ENCODE data around the gene ATP7B.

Gene ATP7B

GRCh38 chr13:51945149-51945548 is 66.1 kb downstream of the ATP7B start:
- TF ChIP-seq JUND (IDR thresholded peaks at IDR 0.05; ENCODE audit: low read depth), result no peak
- no peak for DNase-seq (ENCODE audit: low read depth in 1 of 2, low spot score in 1 of 2)
- in situ Hi-C loops (cut with HindIII; ENCODE audit: low pct_unique_long_range_greater_than_20kb, low sequenced_read_pairs), result no loop called here

GRCh38 chr13:51944428-51944827 is 66.8 kb downstream of the ATP7B start:
- no peak for DNase-seq (ENCODE audit: low read depth in 1 of 2, low spot score in 1 of 2)
- in situ Hi-C loops (cut with HindIII; ENCODE audit: low pct_unique_long_range_greater_than_20kb, low sequenced_read_pairs), result no loop called here
- no peak for TF ChIP-seq JUND (IDR thresholded peaks at IDR 0.05; ENCODE audit: low read depth)

- DNase-seq (ENCODE audit: low read depth in 1 of 2, low spot score in 1 of 2), result no peak
- no peak for TF ChIP-seq JUND (IDR thresholded peaks at IDR 0.05; ENCODE audit: low read depth)
- in situ Hi-C loops (cut with HindIII; ENCODE audit: low pct_unique_long_range_greater_than_20kb, low sequenced_read_pairs), result no loop called here
Measured at GRCh38 chr13:51943721-51944120, 67.5 kb downstream of the ATP7B start.

DNA sequence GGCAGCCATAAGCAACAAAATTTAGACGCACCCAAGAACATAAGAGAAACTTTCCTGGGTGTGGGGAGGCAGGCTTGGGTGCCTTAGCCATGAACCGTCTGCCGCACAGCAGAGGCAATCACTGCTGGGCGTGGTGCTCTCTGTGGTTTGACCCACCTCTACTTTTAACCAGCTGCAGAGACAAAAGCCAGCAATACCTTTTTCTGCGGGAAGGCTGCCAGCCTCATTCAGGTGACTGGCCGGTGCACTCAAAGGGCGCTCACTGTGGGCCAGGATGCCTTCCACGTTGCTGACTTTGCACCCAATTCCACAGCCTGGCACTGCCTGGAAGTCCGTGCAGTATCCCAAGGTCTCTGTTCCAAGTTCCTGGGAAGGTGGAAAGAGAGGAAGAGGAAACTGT is 69.1 kb downstream of the ATP7B start:
- DNase-seq (ENCODE audit: low read depth in 1 of 2, low spot score in 1 of 2), result no peak
- in situ Hi-C loops (cut with HindIII; ENCODE audit: low pct_unique_long_range_greater_than_20kb, low sequenced_read_pairs), result no loop called here
- TF ChIP-seq JUND (IDR thresholded peaks at IDR 0.05; ENCODE audit: low read depth), result no peak

GRCh38 chr13:51938454-51938853 is 72.8 kb downstream of the ATP7B start:
- no peak for DNase-seq (ENCODE audit: low read depth in 1 of 2, low spot score in 1 of 2)
- no peak for TF ChIP-seq JUND (IDR thresholded peaks at IDR 0.05; ENCODE audit: low read depth)
- in situ Hi-C loops (cut with HindIII; ENCODE audit: low pct_unique_long_range_greater_than_20kb, low sequenced_read_pairs), result no loop called here

DNA sequence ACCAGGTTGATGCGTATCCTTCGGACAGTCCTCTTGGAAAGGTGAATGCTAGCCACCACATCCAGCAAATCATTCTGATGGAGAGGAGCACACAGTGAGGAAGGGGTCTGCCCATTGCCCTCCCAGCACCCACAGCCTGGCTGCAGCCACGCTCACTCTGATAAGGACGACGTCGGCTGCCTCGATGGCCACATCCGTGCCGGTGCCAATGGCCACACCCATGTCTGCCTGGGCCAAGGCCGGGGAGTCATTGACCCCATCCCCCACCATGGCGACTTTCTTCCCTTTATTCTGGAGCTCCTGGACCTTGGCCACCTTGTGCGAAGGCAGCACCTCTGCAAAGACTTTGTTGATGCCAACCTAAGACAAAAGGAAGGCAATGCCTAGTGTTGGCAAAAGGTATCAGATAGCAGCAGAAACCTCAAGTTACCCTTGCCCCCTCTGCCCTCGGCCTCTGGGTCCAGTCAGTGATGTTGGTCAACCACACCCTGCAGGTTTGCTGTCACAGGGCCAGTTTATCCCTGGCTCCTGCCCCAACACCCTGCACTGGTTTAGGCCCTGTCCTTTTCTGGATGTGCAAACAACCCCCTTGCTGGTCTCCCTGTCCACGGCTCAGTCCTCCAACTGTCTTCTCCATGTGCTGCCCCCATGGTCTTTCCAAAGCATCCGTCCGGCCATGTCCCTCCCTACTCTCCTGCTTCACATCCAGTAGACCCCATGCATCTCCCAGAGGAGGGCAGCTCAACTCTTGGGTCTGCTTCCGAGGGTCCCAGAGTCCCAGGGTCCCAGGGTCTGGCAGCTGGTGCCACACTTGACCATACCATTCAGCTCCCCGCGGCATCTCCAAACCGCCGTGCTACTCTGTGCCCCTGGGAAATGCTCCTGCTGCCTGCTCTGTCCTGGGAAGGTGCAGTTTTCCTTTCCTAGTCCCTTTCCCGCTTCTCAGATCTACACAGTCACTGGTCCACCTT is 73.6 kb downstream of the ATP7B start:
- DNase-seq (ENCODE audit: low read depth in 1 of 2, low spot score in 1 of 2), result no peak
- TF ChIP-seq JUND (IDR thresholded peaks at IDR 0.05; ENCODE audit: low read depth), result no peak
- in situ Hi-C loops (cut with HindIII; ENCODE audit: low pct_unique_long_range_greater_than_20kb, low sequenced_read_pairs), result no loop called here

GRCh38 chr13:51935326-51936171 is 75.7 kb downstream of the ATP7B start:
- in situ Hi-C loops (cut with HindIII; ENCODE audit: low pct_unique_long_range_greater_than_20kb, low sequenced_read_pairs), result no loop called here
- peak; percentile 70 to 73 for DNase-seq (ENCODE audit: low read depth in 1 of 2, low spot score in 1 of 2)
- TF ChIP-seq JUND (IDR thresholded peaks at IDR 0.05; ENCODE audit: low read depth), result no peak

GRCh38 chr13:51934461-51935087 is 76.7 kb downstream of the ATP7B start:
- in situ Hi-C loops (cut with HindIII; ENCODE audit: low pct_unique_long_range_greater_than_20kb, low sequenced_read_pairs), result no loop called here
- DNase-seq (ENCODE audit: low read depth in 1 of 2, low spot score in 1 of 2), result no peak
- no peak for TF ChIP-seq JUND (IDR thresholded peaks at IDR 0.05; ENCODE audit: low read depth)

GRCh38 chr13:51933466-51934058 is 77.7 kb downstream of the ATP7B start:
- DNase-seq (ENCODE audit: low read depth in 1 of 2, low spot score in 1 of 2), result no peak
- TF ChIP-seq JUND (IDR thresholded peaks at IDR 0.05; ENCODE audit: low read depth), result no peak
- in situ Hi-C loops (cut with HindIII; ENCODE audit: low pct_unique_long_range_greater_than_20kb, low sequenced_read_pairs), result no loop called here

- in situ Hi-C loops (cut with HindIII; ENCODE audit: low pct_unique_long_range_greater_than_20kb, low sequenced_read_pairs), result no loop called here
- DNase-seq (ENCODE audit: low read depth in 1 of 2, low spot score in 1 of 2), result no peak
- no peak for TF ChIP-seq JUND (IDR thresholded peaks at IDR 0.05; ENCODE audit: low read depth)
Measured at GRCh38 chr13:51932231-51932630, 79.0 kb downstream of the ATP7B start.

DNA sequence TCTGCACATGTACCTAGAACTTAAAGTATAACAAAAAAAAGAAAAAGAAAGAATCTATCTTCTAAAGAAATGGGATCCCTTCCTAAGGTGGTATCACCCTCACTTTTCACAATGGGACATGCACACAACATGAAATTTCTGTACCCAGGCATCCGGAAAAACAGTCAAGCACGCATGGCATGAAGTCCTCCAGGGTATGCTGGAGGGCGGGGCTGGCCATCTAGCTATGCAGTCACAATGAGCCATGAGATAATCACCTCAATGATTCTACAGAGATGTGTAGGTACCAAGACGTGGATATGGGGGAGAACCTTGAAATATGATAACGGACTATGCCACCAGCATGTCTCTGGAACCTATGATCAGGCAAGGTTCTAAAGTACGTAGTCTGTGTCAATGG is 79.6 kb downstream of the ATP7B start:
- no peak for DNase-seq (ENCODE audit: low read depth in 1 of 2, low spot score in 1 of 2)
- in situ Hi-C loops (cut with HindIII; ENCODE audit: low pct_unique_long_range_greater_than_20kb, low sequenced_read_pairs), result no loop called here
- TF ChIP-seq JUND (IDR thresholded peaks at IDR 0.05; ENCODE audit: low read depth), result no peak

GRCh38 chr13:51929699-51930098 is 81.6 kb downstream of the ATP7B start:
- in situ Hi-C loops (cut with HindIII; ENCODE audit: low pct_unique_long_range_greater_than_20kb, low sequenced_read_pairs), result no loop called here
- DNase-seq (ENCODE audit: low read depth in 1 of 2, low spot score in 1 of 2), result peak in 1 of 2 experiments; percentile 32
- TF ChIP-seq JUND (IDR thresholded peaks at IDR 0.05; ENCODE audit: low read depth), result no peak

Measured in T47D (cell line).